22Rv1 (cell line): Measurements from ENCODE around the gene LMO3.

Experiments
- H3K27ac ChIP-seq: fragments of 450-650 bp; 2 replicates; pipeline ENCODE4 v1.5.1; 2017
- CTCF ChIP-seq: fragments of 450-650 bp; IDR thresholded peaks from 2 replicates; pipeline ENCODE4 v1.5.1; 2017; ENCODE audit warnings: mild to moderate bottlenecking
- ZFX ChIP-seq: fragments of 450-650 bp; IDR thresholded peaks from 2 replicates; pipeline ENCODE4 v1.6.1; 2017; ENCODE audit warnings: antibody characterized with exemption, borderline replicate concordance

The LMO3 gene

GRCh38 chr12:16587110-16587453 lies 18.9 kb downstream of the LMO3 start:
- H3K27ac ChIP-seq = no peak overlapping the region
- TF ChIP-seq CTCF = no peak

GRCh38 chr12:16586350-16587109 lies 19.4 kb downstream of the LMO3 start:
- no peak for TF ChIP-seq CTCF
- no peak overlapping the region for H3K27ac ChIP-seq

GRCh38 chr12:16585781-16586180 lies 20.2 kb downstream of the LMO3 start:
- TF ChIP-seq ZFX (no peak), CTCF (no peak)
- H3K27ac ChIP-seq = no peak overlapping the region

GRCh38 chr12:16583969-16584745 lies 21.8 kb downstream of the LMO3 start:
- no peak overlapping the region for H3K27ac ChIP-seq
- TF ChIP-seq CTCF (no peak), ZFX (no peak)

GRCh38 chr12:16581416-16581815 lies 24.5 kb downstream of the LMO3 start:
- no peak for TF ChIP-seq ZFX
- TF ChIP-seq CTCF = no peak
- no peak overlapping the region for H3K27ac ChIP-seq

GRCh38 chr12:16579041-16579440 lies 26.9 kb downstream of the LMO3 start:
- no peak overlapping the region for H3K27ac ChIP-seq
- TF ChIP-seq CTCF = no peak

GRCh38 chr12:16573398-16574077 lies 32.4 kb downstream of the LMO3 start:
- TF ChIP-seq ZFX (no peak), CTCF (no peak)
- no peak overlapping the region for H3K27ac ChIP-seq
